SK-N-SH treated with all-trans-retinoic acid at 6 μM for 48 hours (cell line): Measurements from ENCODE around the gene CDKN2A.

ENCODE experiments used
- CREB5 ChIP-seq: fragments of 250-450 bp; sonication (Bioruptor Pico); IDR thresholded peaks from 2 replicates; pipeline ENCODE4 v1.5.1; 2020; ENCODE audit warnings: low read depth, mild to moderate bottlenecking, moderate library complexity
- RARB ChIP-seq: fragments of 250-450 bp; sonication (Bioruptor Pico); IDR thresholded peaks from 2 replicates; pipeline ENCODE4 v1.8.0; 2021; ENCODE audit warnings: mild to moderate bottlenecking, moderate library complexity
- ZC3H10 ChIP-seq: fragments of 250-450 bp; sonication (Bioruptor Pico); IDR thresholded peaks from 2 replicates; pipeline ENCODE4 v1.5.1; 2021; ENCODE audit warnings: mild to moderate bottlenecking, moderate library complexity
- ZFP3 ChIP-seq: fragments of 250-450 bp; sonication (Bioruptor Pico); IDR thresholded peaks from 2 replicates; pipeline ENCODE4 v1.5.0; 2020; ENCODE audit warnings: mild to moderate bottlenecking, moderate library complexity
- ZFP30 ChIP-seq: fragments of 450-650 bp; formaldehyde crosslinking; IDR thresholded peaks from 2 replicates; pipeline ENCODE4 v1.5.0; 2022; ENCODE audit warnings: mild to moderate bottlenecking, moderate library complexity
- ZNF8 ChIP-seq: fragments of 450-650 bp; formaldehyde crosslinking; IDR thresholded peaks from 2 replicates; pipeline ENCODE4 v1.5.0; 2020; ENCODE audit warnings: mild to moderate bottlenecking, moderate library complexity

- TF ChIP-seq ZC3H10 (CRISPR knock-in tag) (no peak), ZFP3 (CRISPR knock-in tag) (no peak), RARB (CRISPR knock-in tag) (no peak), ZNF8 (no peak), ZFP30 (CRISPR knock-in tag) (no peak), CREB5 (CRISPR knock-in tag) (no peak)
These were observed 50.7 kb downstream of the CDKN2A start for GRCh38 chr9:21943464-21943863.
